Measurements from ENCODE around the gene TRABD2B. TPM values are rescaled to one million over a fixed set of nuclear protein-coding genes. Genes with fewer than 3 reads are reported as not detected.

TRABD2B gene
- total and polyA plus RNA-seq, 2 donors from 2014 or later: 19.8 to 62.0 TPM

DNA sequence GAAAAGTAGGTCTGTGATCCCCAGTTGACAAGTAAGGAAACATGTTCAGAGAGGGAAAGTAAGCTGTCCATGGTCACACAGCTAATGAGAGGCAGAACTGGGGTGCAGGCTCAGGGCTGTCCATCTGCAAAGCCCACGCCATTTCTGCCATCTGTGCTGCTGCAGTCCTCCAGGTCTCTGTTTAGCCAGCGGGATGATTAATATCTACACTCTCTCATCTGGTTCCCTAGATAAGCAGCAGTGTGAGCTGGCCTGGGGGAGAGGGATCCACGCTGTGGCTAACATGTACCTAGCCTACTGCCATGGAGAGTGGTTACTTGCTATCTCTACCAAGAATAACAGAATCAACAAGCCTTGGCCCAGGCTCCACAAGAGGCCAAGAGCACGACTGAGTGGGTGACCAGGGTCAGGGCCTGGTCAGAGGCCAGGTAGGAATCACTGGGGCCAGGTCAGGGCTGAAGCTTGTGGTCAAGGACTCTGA lies 75.2 kb downstream of the TRABD2B start:
- Histone ChIP-seq H3K4me3 (ENCODE audit: low read length in 3 of 3) (no peak overlapping the region), H3K27me3 (ENCODE audit: control insufficient read depth, insufficient read depth, low read length) (no peaks in the 10 kb centered on the region), H3K9me3 (ENCODE audit: control insufficient read depth in 2 of 3, insufficient read depth in 1 of 3, low read length in 3 of 3) (no peaks in the 10 kb centered on the region), H3K27ac (ENCODE audit: low read depth in 2 of 2, low read length in 2 of 2) (no peak overlapping the region), H3K9ac (ENCODE audit: low read length in 3 of 3) (no peak overlapping the region), H3K4me1 (ENCODE audit: control insufficient read depth in 2 of 3, insufficient read depth in 2 of 3, low read depth in 1 of 3, low read length in 3 of 3) (peaks cover 2 to 29% (median 26%) of the 10 kb centered on the region in 3 donors), H3K36me3 (ENCODE audit: control insufficient read depth in 2 of 3, insufficient read depth in 3 of 3, low read length in 3 of 3) (no peaks in the 10 kb centered on the region)
- TF ChIP-seq, protein P1, sequence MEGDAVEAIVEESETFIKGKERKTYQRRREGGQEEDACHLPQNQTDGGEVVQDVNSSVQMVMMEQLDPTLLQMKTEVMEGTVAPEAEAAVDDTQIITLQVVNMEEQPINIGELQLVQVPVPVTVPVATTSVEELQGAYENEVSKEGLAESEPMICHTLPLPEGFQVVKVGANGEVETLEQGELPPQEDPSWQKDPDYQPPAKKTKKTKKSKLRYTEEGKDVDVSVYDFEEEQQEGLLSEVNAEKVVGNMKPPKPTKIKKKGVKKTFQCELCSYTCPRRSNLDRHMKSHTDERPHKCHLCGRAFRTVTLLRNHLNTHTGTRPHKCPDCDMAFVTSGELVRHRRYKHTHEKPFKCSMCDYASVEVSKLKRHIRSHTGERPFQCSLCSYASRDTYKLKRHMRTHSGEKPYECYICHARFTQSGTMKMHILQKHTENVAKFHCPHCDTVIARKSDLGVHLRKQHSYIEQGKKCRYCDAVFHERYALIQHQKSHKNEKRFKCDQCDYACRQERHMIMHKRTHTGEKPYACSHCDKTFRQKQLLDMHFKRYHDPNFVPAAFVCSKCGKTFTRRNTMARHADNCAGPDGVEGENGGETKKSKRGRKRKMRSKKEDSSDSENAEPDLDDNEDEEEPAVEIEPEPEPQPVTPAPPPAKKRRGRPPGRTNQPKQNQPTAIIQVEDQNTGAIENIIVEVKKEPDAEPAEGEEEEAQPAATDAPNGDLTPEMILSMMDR (IDR thresholded peaks at IDR 0.05; ENCODE audit: borderline replicate concordance, extremely low read depth, insufficient read depth): no peak
- intact Hi-C loops (cut with DNase I): no loop called here
- no peak for FAIRE-seq
- DNase-seq: no peak

DNA sequence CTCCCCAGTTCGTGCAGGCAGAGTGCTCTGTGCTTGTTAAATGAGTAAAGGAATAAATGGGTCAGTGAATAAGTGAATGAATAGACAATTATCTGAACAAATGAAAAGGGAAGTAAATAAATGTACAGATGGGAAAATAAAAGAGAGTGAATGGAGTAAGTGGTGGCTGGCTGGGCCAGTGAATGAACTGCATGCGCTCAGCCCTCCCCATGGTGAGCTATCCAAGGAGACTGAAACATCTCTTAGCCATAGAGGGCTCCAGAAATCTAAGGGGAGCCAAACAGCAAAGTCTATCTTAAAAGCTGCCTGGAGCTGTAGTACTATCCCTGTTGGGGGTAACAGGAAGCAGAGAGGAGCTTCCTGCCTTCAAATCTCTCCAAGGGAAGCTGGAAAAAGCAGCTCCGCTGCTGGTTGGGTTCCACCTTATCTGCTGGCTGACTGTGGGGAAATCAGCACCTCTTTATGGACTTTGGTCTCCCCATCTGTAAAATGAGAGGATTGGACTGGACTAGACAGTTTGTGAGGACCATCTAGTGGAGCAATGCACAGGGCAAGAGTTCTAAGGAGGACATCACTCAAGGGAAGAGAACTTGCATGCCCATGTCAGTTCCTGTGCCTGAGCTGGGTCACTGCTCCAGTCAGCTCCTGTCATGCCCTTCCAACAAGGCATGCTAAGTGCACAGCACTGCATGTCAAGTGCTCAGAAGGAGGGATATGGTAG lies 77.9 kb downstream of the TRABD2B start:
- H3K27ac ChIP-seq (ENCODE audit: low read depth in 2 of 2, low read length in 2 of 2): no peak overlapping the region
- FAIRE-seq: no peak
- H3K27me3 ChIP-seq (ENCODE audit: control insufficient read depth, insufficient read depth, low read length): no peaks in the 10 kb centered on the region
- H3K9ac ChIP-seq (ENCODE audit: low read length in 3 of 3): no peak overlapping the region
- DNase-seq: no peak
- H3K4me1 ChIP-seq (ENCODE audit: control insufficient read depth in 2 of 3, insufficient read depth in 2 of 3, low read depth in 1 of 3, low read length in 3 of 3): peaks cover 2 to 39% (median 29%) of the 10 kb centered on the region in 3 donors
- H3K4me3 ChIP-seq (ENCODE audit: low read length in 3 of 3): no peak overlapping the region
- H3K36me3 ChIP-seq (ENCODE audit: control insufficient read depth in 2 of 3, insufficient read depth in 3 of 3, low read length in 3 of 3): no peaks in the 10 kb centered on the region
- no peaks in the 10 kb centered on the region for H3K9me3 ChIP-seq (ENCODE audit: control insufficient read depth in 2 of 3, insufficient read depth in 1 of 3, low read length in 3 of 3)
- intact Hi-C loops (cut with DNase I): no loop called here
- TF ChIP-seq, protein P1 (IDR thresholded peaks at IDR 0.05; ENCODE audit: borderline replicate concordance, extremely low read depth, insufficient read depth): no peak

DNA sequence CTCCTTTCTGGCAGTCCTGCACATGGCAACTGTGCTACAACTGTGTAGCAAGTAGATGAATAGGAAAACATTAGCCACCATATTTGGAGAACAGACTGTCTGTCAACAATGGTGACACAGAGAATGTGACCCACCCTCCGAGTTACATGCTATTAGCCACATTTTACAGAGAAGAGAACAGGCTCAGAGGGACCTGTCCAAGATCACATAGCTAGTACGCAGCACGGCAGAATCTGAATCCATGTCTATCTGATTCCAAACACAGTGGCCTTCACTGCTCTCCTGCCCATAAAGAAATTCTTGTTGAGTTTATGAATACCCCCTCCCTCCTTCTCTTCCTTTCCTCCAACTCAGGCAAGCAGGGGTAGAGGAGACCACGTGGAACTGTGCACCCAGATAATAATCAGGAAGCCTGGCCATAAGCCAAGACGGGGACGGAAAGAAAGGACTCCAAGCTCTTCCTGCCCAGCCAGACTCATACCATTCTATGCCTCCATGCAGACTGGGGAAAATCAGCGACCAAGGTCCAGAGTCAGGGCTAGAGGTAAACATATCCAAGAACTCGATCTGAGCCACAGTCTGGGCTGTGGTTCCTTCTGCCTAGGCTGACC lies 78.8 kb downstream of the TRABD2B start:
- TF ChIP-seq, protein P1 (IDR thresholded peaks at IDR 0.05; ENCODE audit: borderline replicate concordance, extremely low read depth, insufficient read depth): no peak
- DNase-seq (peak in 3 of 5 donors; percentile 63 to 84 (median 78)), FAIRE-seq (no peak)
- H3K27ac ChIP-seq (ENCODE audit: low read depth in 2 of 2, low read length in 2 of 2): no peak overlapping the region
- H3K27me3 ChIP-seq (ENCODE audit: control insufficient read depth, insufficient read depth, low read length): no peaks in the 10 kb centered on the region
- intact Hi-C loops (cut with DNase I): no loop called here
- no peak overlapping the region for H3K4me3 ChIP-seq (ENCODE audit: low read length in 3 of 3)
- no peak overlapping the region for H3K9ac ChIP-seq (ENCODE audit: low read length in 3 of 3)
- no peaks in the 10 kb centered on the region for H3K9me3 ChIP-seq (ENCODE audit: control insufficient read depth in 2 of 3, insufficient read depth in 1 of 3, low read length in 3 of 3)
- peaks cover 2 to 38% (median 35%) of the 10 kb centered on the region in 3 donors for H3K4me1 ChIP-seq (ENCODE audit: control insufficient read depth in 2 of 3, insufficient read depth in 2 of 3, low read depth in 1 of 3, low read length in 3 of 3)
- H3K36me3 ChIP-seq (ENCODE audit: control insufficient read depth in 2 of 3, insufficient read depth in 3 of 3, low read length in 3 of 3): no peaks in the 10 kb centered on the region

All from kidney (tissue), 14 donors.